Panc1 (cell line): ENCODE data around the gene SSC4D. TPM values are rescaled to one million over a fixed set of nuclear protein-coding genes. Genes with fewer than 3 reads are reported as not detected.
"Not testable (repeated sequence)": the region's sequence is repeated elsewhere in the genome, so short reads cannot be mapped to it uniquely, and the experiment has no call there.

Experiments
- ATAC-seq: fragments of 200-7000 bp; cut with Tn5 transposase; 2 replicates; pipeline ENCODE4 v1.9.1; 2020; ENCODE audit warnings: mild to moderate bottlenecking, moderate library complexity
- BruUV-seq: library from RNA; stranded (reverse); fragments of 400-500 nt; replicated peaks from 2 replicates; lab custom pipeline; 2021; lab: Mats Ljungman, UMichigan
- CTCF ChIA-PET: fragments of 300-600 bp; sonication (Branson Sonifier 250); formaldehyde crosslinking; loops from one replicate; lab custom pipeline; 2022; ENCODE audit warnings: antibody characterized with exemption; lab: Charles Lee
- POLR2A ChIA-PET: fragments of 300-600 bp; sonication (Branson Sonifier 250); formaldehyde crosslinking; loops from one replicate; lab custom pipeline; 2022; ENCODE audit warnings: antibody characterized with exemption; lab: Charles Lee
- DNase-seq: peaks from one replicate; pipeline ENCODE4 v3.0.0-alpha.2; 2010; ENCODE audit warnings: low read depth, low spot score
- H3K27ac ChIP-seq: 2 replicates; pipeline ENCODE4 v1.5.1; 2011; ENCODE audit warnings: mild to moderate bottlenecking, low read length, inconsistent platforms
- H3K27me3 ChIP-seq: fragments of 200-500 bp; sonication (Bioruptor generic); 2 replicates; pipeline ENCODE4 v1.6.0; 2014; ENCODE audit warnings: low read length, inconsistent platforms; ENCODE audit not compliant: control insufficient read depth, insufficient read depth
- H3K36me3 ChIP-seq: fragments of 200-500 bp; sonication (Bioruptor generic); 2 replicates; pipeline ENCODE4 v1.5.1; 2014; ENCODE audit warnings: inconsistent platforms, mild to moderate bottlenecking, low read length, moderate library complexity; ENCODE audit not compliant: control insufficient read depth, insufficient read depth
- H3K4me1 ChIP-seq: 2 replicates; pipeline ENCODE4 v1.5.1; 2011; ENCODE audit warnings: inconsistent platforms, mild to moderate bottlenecking, low read length, moderate library complexity; ENCODE audit not compliant: control insufficient read depth, insufficient read depth
- H3K4me3 ChIP-seq, 2 experiments: 2 replicates each; pipeline ENCODE4 v1.5.1; 2011 to 2012; ENCODE audit warnings: low read depth in 2 of 2, low read length in 2 of 2, mild to moderate bottlenecking in 2 of 2, inconsistent platforms in 1 of 2, moderate library complexity in 1 of 2
- H3K9me3 ChIP-seq: fragments of 200-500 bp; sonication (Bioruptor generic); 2 replicates; pipeline ENCODE4 v1.5.1; 2014; ENCODE audit warnings: low read depth, mild to moderate bottlenecking, inconsistent platforms, low read length, moderate library complexity; ENCODE audit not compliant: control insufficient read depth, insufficient read depth
- POLR2AphosphoS5 ChIP-seq: IDR thresholded peaks from 2 replicates; pipeline ENCODE4 v1.6.1; 2012; ENCODE audit warnings: mild to moderate bottlenecking, low read depth, low read length, moderate library complexity
- SIN3A ChIP-seq: IDR thresholded peaks from 2 replicates; pipeline ENCODE4 v1.6.1; 2012; ENCODE audit warnings: low read depth, mild to moderate bottlenecking, low read length, moderate library complexity, borderline replicate concordance; ENCODE audit not compliant: insufficient read depth
- TCF7L2 ChIP-seq: IDR thresholded peaks from 2 replicates; pipeline ENCODE4 v1.6.1; 2011; ENCODE audit warnings: mild to moderate bottlenecking, low read depth, low read length, inconsistent platforms
- in situ Hi-C: cut with HindIII; loops from 2 replicates; pipeline ENCODE4 v1.10.0; 2016; ENCODE audit warnings: low sequenced_read_pairs, low pct_unique_long_range_greater_than_20kb
- intact Hi-C: fragments of 100-400 bp; cut with micrococcal nuclease; formaldehyde crosslinking; loops from one replicate; pipeline ENCODE4 v1.10.0; 2022; ENCODE audit not compliant: unreplicated experiment
- total RNA-seq: library from RNA; stranded (reverse); gene quantifications from one replicate; pipeline ENCODE4 v1.2.1, GENCODE V29; 2021; ENCODE audit not compliant: unreplicated experiment
- TF ChIP-seq, protein P1 (sequence below), 2 experiments: IDR thresholded peaks; 2 replicates each; pipeline ENCODE4 v1.6.1; 2011 to 2012; ENCODE audit warnings: low read depth in 2 of 2, control low read depth in 1 of 2, low read length in 1 of 2, mild to moderate bottlenecking in 1 of 2, moderate library complexity in 1 of 2; ENCODE audit not compliant: insufficient read depth in 1 of 2
- TF ChIP-seq, protein P2 (sequence below): fragments of 450-650 bp; IDR thresholded peaks from 2 replicates; pipeline ENCODE4 v1.5.1; 2017; ENCODE audit warnings: mild to moderate bottlenecking

SSC4D gene
- total RNA-seq, 1 experiment from 2014 or later: 1.6 TPM

DNA sequence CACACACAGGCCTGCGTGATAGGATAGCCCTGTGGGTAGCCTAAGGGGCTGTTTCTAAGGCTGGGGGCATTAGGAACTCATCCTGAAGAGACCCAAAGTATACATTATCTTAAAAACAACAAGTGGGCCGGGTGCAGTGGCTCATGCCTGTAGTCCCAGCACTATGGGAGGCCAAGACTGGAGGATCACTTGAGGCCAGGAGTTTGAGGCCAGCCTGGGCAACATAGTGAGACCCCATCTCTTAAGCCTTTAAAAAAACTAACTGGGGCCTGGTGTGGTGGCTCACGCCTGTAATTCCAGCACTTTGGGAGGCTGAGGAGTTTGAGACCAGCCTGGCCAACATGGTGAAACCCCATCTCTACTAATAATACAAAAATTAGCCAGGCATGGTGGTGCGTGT, 16.1 kb upstream of the SSC4D start:
- in situ Hi-C loops, CTCF ChIA-PET, DNase-seq, H3K4me1 ChIP-seq, H3K4me3 ChIP-seq, H3K27ac ChIP-seq, intact Hi-C loops, POLR2A ChIA-PET, H3K9me3 ChIP-seq, ATAC-seq, BruUV-seq, H3K36me3 ChIP-seq, H3K27me3 ChIP-seq: not testable (repeated sequence)

DNA sequence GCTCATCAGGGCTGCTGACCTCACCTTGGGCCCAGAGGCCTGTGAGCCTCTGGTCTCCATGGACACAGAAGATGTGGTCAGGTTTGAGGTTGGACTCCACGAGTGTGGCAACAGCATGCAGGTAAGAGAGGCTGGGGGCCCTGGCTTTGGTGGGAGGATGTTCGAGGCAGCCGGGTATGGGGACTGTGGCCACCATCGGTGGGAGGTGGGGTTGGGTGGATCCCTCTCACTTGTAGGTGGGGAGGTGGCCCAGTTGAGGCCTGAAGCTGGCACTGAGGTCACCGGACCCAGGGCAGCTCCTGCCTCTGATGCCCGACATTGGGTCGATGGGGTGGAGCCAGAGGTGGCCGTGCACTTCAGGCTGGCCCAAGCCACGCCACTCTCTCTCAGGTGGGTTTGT, 15.7 kb upstream of the SSC4D start:
- H3K4me3 ChIP-seq: no peak overlapping the region
- no peaks in the 10 kb centered on the region for H3K9me3 ChIP-seq
- intact Hi-C loops: no loop called here
- POLR2A ChIA-PET: interaction anchor here (0.9 kb wide), 1 partner anchor 19 kb away, joined by 3 read pairs; no protein-coding TSS in a partner anchor
- H3K27ac ChIP-seq: no peak overlapping the region
- DNase-seq (no peak), ATAC-seq (no peak)
- no peaks in the 10 kb centered on the region for H3K27me3 ChIP-seq
- in situ Hi-C loops: no loop called here
- no peak for TF ChIP-seq TCF7L2
- TF ChIP-seq POLR2AphosphoS5: no peak
- TF ChIP-seq, protein P1, sequence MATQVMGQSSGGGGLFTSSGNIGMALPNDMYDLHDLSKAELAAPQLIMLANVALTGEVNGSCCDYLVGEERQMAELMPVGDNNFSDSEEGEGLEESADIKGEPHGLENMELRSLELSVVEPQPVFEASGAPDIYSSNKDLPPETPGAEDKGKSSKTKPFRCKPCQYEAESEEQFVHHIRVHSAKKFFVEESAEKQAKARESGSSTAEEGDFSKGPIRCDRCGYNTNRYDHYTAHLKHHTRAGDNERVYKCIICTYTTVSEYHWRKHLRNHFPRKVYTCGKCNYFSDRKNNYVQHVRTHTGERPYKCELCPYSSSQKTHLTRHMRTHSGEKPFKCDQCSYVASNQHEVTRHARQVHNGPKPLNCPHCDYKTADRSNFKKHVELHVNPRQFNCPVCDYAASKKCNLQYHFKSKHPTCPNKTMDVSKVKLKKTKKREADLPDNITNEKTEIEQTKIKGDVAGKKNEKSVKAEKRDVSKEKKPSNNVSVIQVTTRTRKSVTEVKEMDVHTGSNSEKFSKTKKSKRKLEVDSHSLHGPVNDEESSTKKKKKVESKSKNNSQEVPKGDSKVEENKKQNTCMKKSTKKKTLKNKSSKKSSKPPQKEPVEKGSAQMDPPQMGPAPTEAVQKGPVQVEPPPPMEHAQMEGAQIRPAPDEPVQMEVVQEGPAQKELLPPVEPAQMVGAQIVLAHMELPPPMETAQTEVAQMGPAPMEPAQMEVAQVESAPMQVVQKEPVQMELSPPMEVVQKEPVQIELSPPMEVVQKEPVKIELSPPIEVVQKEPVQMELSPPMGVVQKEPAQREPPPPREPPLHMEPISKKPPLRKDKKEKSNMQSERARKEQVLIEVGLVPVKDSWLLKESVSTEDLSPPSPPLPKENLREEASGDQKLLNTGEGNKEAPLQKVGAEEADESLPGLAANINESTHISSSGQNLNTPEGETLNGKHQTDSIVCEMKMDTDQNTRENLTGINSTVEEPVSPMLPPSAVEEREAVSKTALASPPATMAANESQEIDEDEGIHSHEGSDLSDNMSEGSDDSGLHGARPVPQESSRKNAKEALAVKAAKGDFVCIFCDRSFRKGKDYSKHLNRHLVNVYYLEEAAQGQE (IDR thresholded peaks at IDR 0.05; ENCODE audit: insufficient read depth in 1 of 2, low read depth in 2 of 2, low read length in 1 of 2): no peak
- no peak for TF ChIP-seq SIN3A
- TF ChIP-seq, protein P2, sequence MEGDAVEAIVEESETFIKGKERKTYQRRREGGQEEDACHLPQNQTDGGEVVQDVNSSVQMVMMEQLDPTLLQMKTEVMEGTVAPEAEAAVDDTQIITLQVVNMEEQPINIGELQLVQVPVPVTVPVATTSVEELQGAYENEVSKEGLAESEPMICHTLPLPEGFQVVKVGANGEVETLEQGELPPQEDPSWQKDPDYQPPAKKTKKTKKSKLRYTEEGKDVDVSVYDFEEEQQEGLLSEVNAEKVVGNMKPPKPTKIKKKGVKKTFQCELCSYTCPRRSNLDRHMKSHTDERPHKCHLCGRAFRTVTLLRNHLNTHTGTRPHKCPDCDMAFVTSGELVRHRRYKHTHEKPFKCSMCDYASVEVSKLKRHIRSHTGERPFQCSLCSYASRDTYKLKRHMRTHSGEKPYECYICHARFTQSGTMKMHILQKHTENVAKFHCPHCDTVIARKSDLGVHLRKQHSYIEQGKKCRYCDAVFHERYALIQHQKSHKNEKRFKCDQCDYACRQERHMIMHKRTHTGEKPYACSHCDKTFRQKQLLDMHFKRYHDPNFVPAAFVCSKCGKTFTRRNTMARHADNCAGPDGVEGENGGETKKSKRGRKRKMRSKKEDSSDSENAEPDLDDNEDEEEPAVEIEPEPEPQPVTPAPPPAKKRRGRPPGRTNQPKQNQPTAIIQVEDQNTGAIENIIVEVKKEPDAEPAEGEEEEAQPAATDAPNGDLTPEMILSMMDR: no peak
- H3K36me3 ChIP-seq: no peaks in the 10 kb centered on the region
- no TSS peak for BruUV-seq
- CTCF ChIA-PET: no interaction called here
- peaks cover 4% of the 10 kb centered on the region; the same call in 1 of the 2 replicates for H3K4me1 ChIP-seq

DNA sequence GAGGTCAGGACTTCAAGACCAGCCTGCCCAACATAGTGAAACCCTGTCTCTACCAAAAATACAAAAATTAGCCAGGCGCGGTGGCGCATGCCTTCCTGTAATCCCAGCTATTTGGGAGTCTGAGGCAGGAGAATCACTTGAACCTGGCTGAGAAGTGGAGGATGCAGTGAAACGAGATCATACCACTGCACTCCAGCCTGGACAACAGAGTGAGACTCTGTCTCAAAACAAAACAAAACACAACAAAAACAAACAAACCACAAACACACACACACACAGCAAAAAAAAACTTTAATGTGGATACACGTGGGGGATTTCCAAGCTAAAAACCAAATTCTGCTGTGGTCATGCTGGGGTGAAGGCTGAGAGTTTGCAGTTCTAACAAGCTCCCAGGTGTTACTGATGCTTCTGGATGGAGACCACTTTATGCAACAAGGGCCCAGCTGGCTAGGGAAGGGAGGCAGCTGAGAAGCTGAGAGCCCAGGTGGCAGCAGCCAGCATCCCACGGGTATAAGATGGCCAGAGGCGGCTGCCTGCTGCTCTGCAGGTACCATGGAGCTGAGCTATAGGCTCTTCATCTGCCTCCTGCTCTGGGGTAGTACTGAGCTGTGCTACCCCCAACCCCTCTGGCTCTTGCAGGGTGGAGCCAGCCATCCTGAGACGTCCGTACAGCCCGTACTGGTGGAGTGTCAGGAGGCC, 15.1 kb upstream of the SSC4D start, which contains the start of gene ZP3:
Gene ZP3 (plus strand): TSS at position 538 of the 699 bp plus-strand sequence. CDS start 15 bp downstream, at position 553.
- no peaks in the 10 kb centered on the region for H3K9me3 ChIP-seq
- H3K4me3 ChIP-seq: no peak within 1 kb of the TSS
- DNase-seq (no peak), ATAC-seq (no peak)
- no TSS peak for BruUV-seq
- ChIA-PET POLR2A (interaction anchor here (0.9 kb wide), 1 partner anchor 18 kb away, joined by 3 read pairs; no protein-coding TSS in a partner anchor), CTCF (no interaction called here)
- H3K27me3 ChIP-seq: no peaks in the 10 kb centered on the region
- no peak within 1 kb of the TSS for H3K27ac ChIP-seq
- intact Hi-C loops: no loop called here
- H3K4me1 ChIP-seq: peaks cover 4% of the 10 kb centered on the region; the same call in 1 of the 2 replicates
- in situ Hi-C loops: no loop called here
- H3K36me3 ChIP-seq: no peaks in the 10 kb centered on the region
- TF ChIP-seq POLR2AphosphoS5 (no peak), TCF7L2 (no peak), SIN3A (no peak)
- TF ChIP-seq, protein P2: no peak
- TF ChIP-seq, protein P1 (IDR thresholded peaks at IDR 0.05; ENCODE audit: insufficient read depth in 1 of 2, low read depth in 2 of 2, low read length in 1 of 2): no peak
